Hepatocyte (in vitro differentiated cells): Measurements from ENCODE around the gene FAM53B. TPM values are rescaled to one million over a fixed set of nuclear protein-coding genes. Genes with fewer than 3 reads are reported as not detected.

ENCODE experiments used
- DNase-seq: peaks from one replicate; pipeline ENCODE4 v3.0.0-alpha.2; 2016; ENCODE audit warnings: low spot score
- H2AFZ ChIP-seq: fragments of 200-600 bp; sonication (generic); 2 replicates; pipeline ENCODE4 v1.6.0; 2016; ENCODE audit warnings: antibody characterized with exemption, mild to moderate bottlenecking
- H3K27ac ChIP-seq: fragments of 200-600 bp; sonication (generic); 2 replicates; pipeline ENCODE4 v1.5.1; 2016; ENCODE audit warnings: mild to moderate bottlenecking
- H3K27me3 ChIP-seq: fragments of 200-600 bp; sonication (generic); 2 replicates; pipeline ENCODE4 v1.6.1; 2016
- H3K36me3 ChIP-seq: fragments of 200-600 bp; sonication (generic); replicated peaks from 2 replicates; pipeline ENCODE4 v1.5.1; 2016; ENCODE audit warnings: low read depth; ENCODE audit not compliant: insufficient read depth
- H3K4me1 ChIP-seq: fragments of 200-600 bp; sonication (generic); 2 replicates; pipeline ENCODE4 v1.5.1; 2016; ENCODE audit warnings: mild to moderate bottlenecking, moderate library complexity; ENCODE audit not compliant: insufficient read depth
- H3K4me2 ChIP-seq: fragments of 200-600 bp; sonication (generic); 2 replicates; pipeline ENCODE4 v1.6.0; 2016
- H3K4me3 ChIP-seq: fragments of 200-600 bp; sonication (generic); 2 replicates; pipeline ENCODE4 v1.5.1; 2016; ENCODE audit warnings: mild to moderate bottlenecking
- H3K79me2 ChIP-seq: fragments of 200-600 bp; sonication (generic); 2 replicates; pipeline ENCODE4 v1.6.0; 2017; ENCODE audit warnings: mild to moderate bottlenecking
- H3K9me2 ChIP-seq: fragments of 200-600 bp; sonication (generic); replicated peaks from 2 replicates; pipeline ENCODE4 v1.6.0; 2017; ENCODE audit warnings: mild to moderate bottlenecking; ENCODE audit not compliant: insufficient read depth
- H3K9me3 ChIP-seq: fragments of 200-600 bp; sonication (generic); 2 replicates; pipeline ENCODE4 v1.5.1; 2016; ENCODE audit warnings: low read depth, mild to moderate bottlenecking
- H4K20me1 ChIP-seq: fragments of 200-600 bp; sonication (generic); 2 replicates; pipeline ENCODE4 v1.6.0; 2016; ENCODE audit warnings: mild to moderate bottlenecking; ENCODE audit not compliant: insufficient read depth, poor library complexity, severe bottlenecking
- CTCF ChIP-seq: fragments of 200-600 bp; sonication (generic); IDR thresholded peaks from 2 replicates; pipeline ENCODE4 v1.5.1; 2016; ENCODE audit warnings: antibody characterized with exemption, mild to moderate bottlenecking; ENCODE audit not compliant: poor library complexity
- EZH2 ChIP-seq: fragments of 200-600 bp; sonication (generic); IDR thresholded peaks from 2 replicates; pipeline ENCODE4 v1.6.1; 2016; ENCODE audit warnings: antibody characterized with exemption, mild to moderate bottlenecking, borderline replicate concordance
- EZH2phosphoT487 ChIP-seq: fragments of 200-600 bp; sonication (generic); IDR thresholded peaks from one replicate; pipeline ENCODE4 v1.6.1; 2018; ENCODE audit warnings: antibody characterized with exemption, mild to moderate bottlenecking, low read depth, moderate library complexity; ENCODE audit not compliant: unreplicated experiment, severe bottlenecking
- WGBS: methylation state at CpG from one replicate; pipeline ENCODE4 v1.1.6; 2016; ENCODE audit warnings: low lambda C conversion rate; ENCODE audit errors: missing lambda C conversion rate; 5-methylcytosine and 5-hydroxymethylcytosine counted together
- polyA plus RNA-seq: library from polyadenylated mRNA; unstranded; fragments of >200 nt; fragmentation: Nextera tagmentation; extraction: Ambion mirVana; gene quantifications from 2 replicates; pipeline ENCODE4 v1.2.1, GENCODE V29; 2016
- total RNA-seq: library from RNA; depleted of rRNA; stranded (reverse); fragments of >200 nt; gene quantifications from 2 replicates; pipeline ENCODE4 v1.2.3, GENCODE V29; 2014

The FAM53B gene
- total and polyA plus RNA-seq, 2 experiments from 2014 or later = 10.3 to 23.6 TPM

- no peak overlapping the region for H3K4me2 ChIP-seq
- no peaks in the 10 kb centered on the region for H3K9me2 ChIP-seq
- no peak overlapping the region for H3K27ac ChIP-seq
- no peaks in the 10 kb centered on the region for H3K79me2 ChIP-seq
- no peaks in the 10 kb centered on the region for H3K9me3 ChIP-seq
- no peaks in the 10 kb centered on the region for H4K20me1 ChIP-seq
- no peak overlapping the region for H2AFZ ChIP-seq
- H3K36me3 ChIP-seq = no peaks in the 10 kb centered on the region
- 99% methylated on average over 14 of the region's 34 CpGs for WGBS
- H3K4me1 ChIP-seq = no peaks in the 10 kb centered on the region
- H3K27me3 ChIP-seq = no peaks in the 10 kb centered on the region
- H3K4me3 ChIP-seq = no peak overlapping the region
- TF ChIP-seq CTCF (no peak), EZH2phosphoT487 (no peak), EZH2 (no peak)
- DNase-seq = no peak
Observed at GRCh38 chr10:124615259-124615658, 128.9 kb downstream of the FAM53B start.

- no peaks in the 10 kb centered on the region for H3K36me3 ChIP-seq
- WGBS = 88% methylated on average over 11 of the region's 11 CpGs
Observed at GRCh38 chr10:124614003-124614659, 130.0 kb downstream of the FAM53B start.

GRCh38 chr10:124612611-124613498 lies 131.3 kb downstream of the FAM53B start:
- no peaks in the 10 kb centered on the region for H3K4me1 ChIP-seq
- H3K4me3 ChIP-seq = no peak overlapping the region
- TF ChIP-seq CTCF (no peak), EZH2 (no peak), EZH2phosphoT487 (no peak)
- DNase-seq = no peak
- no peaks in the 10 kb centered on the region for H4K20me1 ChIP-seq
- no peaks in the 10 kb centered on the region for H3K9me2 ChIP-seq
- H3K4me2 ChIP-seq = no peak overlapping the region
- H3K79me2 ChIP-seq = no peaks in the 10 kb centered on the region
- H3K27ac ChIP-seq = no peak overlapping the region
- H3K27me3 ChIP-seq = no peaks in the 10 kb centered on the region
- no peaks in the 10 kb centered on the region for H3K36me3 ChIP-seq
- WGBS = 60% methylated on average over 7 of the region's 18 CpGs
- H2AFZ ChIP-seq = no peak overlapping the region
- H3K9me3 ChIP-seq = no peaks in the 10 kb centered on the region

More at GRCh38 chr10:124614003-124614659, 130.0 kb downstream of the FAM53B start:
- no peaks in the 10 kb centered on the region for H3K4me1 ChIP-seq
- H3K9me2 ChIP-seq = no peaks in the 10 kb centered on the region
- no peak overlapping the region for H3K27ac ChIP-seq
- H2AFZ ChIP-seq = no peak overlapping the region
- no peak overlapping the region for H3K4me2 ChIP-seq
- H3K9me3 ChIP-seq = no peaks in the 10 kb centered on the region
- H3K4me3 ChIP-seq = no peak overlapping the region
- TF ChIP-seq CTCF (no peak), EZH2 (no peak), EZH2phosphoT487 (no peak)
- no peaks in the 10 kb centered on the region for H4K20me1 ChIP-seq
- DNase-seq = no peak
- no peaks in the 10 kb centered on the region for H3K79me2 ChIP-seq
- no peaks in the 10 kb centered on the region for H3K27me3 ChIP-seq
